Brain microvascular endothelial cell (primary cell): Measurements from ENCODE around the gene NRXN3.
A peak's percentile ranks its signal among the peaks of the same experiment; 100 is the strongest.

Experiments
- DNase-seq: peaks from one replicate; pipeline ENCODE4 v3.0.0-alpha.2; 2020
- H3K27ac ChIP-seq: fragments of 250-450 bp; sonication (Bioruptor Pico); 2 replicates; pipeline ENCODE4 v1.5.1; 2020; ENCODE audit warnings: mild to moderate bottlenecking, moderate library complexity
- H3K27me3 ChIP-seq: fragments of 250-450 bp; sonication (Bioruptor Pico); replicated peaks from 2 replicates; pipeline ENCODE4 v1.5.1; 2020; ENCODE audit warnings: mild to moderate bottlenecking
- H3K36me3 ChIP-seq: fragments of 250-450 bp; sonication (Bioruptor Pico); replicated peaks from 2 replicates; pipeline ENCODE4 v1.5.1; 2020; ENCODE audit warnings: mild to moderate bottlenecking
- H3K4me3 ChIP-seq: 2 replicates; pipeline ENCODE4 v1.5.1; 2011; ENCODE audit warnings: low read depth, mild to moderate bottlenecking, control low read depth, low read length, moderate library complexity
- in situ Hi-C: cut with HindIII; loops from 2 replicates; pipeline ENCODE4 v1.10.0; 2017; ENCODE audit warnings: low sequenced_read_pairs, low pct_ligation_motif_present
- TF ChIP-seq, protein P1 (sequence below): IDR thresholded peaks from 2 replicates; pipeline ENCODE4 v1.5.1; 2011; ENCODE audit warnings: low read depth, mild to moderate bottlenecking, moderate library complexity, low read length, control low read depth, inconsistent platforms; ENCODE audit errors: missing control alignments

The NRXN3 gene

DNA sequence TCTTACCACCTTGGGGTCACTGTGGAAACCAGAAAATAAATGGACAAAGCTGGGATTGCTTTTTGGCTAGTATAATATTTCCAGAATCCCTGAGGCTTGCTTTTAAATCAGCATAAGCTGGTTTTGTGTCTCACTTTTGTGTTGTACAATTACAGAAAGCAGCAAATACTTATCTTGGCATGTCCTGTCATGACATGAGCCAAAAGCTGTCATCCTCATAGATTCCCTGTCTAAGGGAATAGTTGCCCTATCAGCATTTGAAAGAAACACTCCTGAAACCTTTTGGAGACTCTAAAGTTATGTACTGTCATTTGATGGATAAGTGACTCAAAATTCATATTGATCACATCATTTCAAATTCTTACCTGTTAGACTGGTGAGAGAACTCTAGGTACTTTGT is 987.2 kb downstream of the NRXN3 start:
- Histone ChIP-seq H3K27ac (no peak overlapping the region), H3K27me3 (no peaks in the 10 kb centered on the region), H3K4me3 (no peak overlapping the region), H3K36me3 (no peaks in the 10 kb centered on the region)
- DNase-seq, result no peak
- TF ChIP-seq, protein P1, sequence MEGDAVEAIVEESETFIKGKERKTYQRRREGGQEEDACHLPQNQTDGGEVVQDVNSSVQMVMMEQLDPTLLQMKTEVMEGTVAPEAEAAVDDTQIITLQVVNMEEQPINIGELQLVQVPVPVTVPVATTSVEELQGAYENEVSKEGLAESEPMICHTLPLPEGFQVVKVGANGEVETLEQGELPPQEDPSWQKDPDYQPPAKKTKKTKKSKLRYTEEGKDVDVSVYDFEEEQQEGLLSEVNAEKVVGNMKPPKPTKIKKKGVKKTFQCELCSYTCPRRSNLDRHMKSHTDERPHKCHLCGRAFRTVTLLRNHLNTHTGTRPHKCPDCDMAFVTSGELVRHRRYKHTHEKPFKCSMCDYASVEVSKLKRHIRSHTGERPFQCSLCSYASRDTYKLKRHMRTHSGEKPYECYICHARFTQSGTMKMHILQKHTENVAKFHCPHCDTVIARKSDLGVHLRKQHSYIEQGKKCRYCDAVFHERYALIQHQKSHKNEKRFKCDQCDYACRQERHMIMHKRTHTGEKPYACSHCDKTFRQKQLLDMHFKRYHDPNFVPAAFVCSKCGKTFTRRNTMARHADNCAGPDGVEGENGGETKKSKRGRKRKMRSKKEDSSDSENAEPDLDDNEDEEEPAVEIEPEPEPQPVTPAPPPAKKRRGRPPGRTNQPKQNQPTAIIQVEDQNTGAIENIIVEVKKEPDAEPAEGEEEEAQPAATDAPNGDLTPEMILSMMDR, result no peak
- in situ Hi-C loops, result no loop called here

DNA sequence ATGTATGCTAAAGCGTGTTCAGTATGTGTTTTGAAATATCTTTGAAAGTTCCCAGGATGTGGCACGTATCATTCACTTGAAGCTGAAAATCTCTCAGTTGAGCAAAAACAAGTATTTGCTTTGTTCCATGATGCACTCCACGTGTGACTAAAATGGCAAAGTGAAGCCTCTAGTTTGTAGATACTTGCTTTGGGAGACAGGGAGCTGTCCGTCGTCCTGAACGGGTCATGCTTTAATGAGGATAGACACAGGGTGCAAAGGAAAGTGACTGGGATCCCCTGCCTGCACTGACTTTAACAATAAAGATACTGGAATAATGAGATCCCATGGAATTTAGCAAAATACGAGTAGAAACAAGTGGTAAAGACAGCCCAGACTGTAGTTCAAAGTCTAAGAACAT is 991.4 kb downstream of the NRXN3 start:
- H3K27me3 ChIP-seq, result no peaks in the 10 kb centered on the region
- in situ Hi-C loops, result no loop called here
- DNase-seq, result peak; percentile 65
- no peak overlapping the region for H3K4me3 ChIP-seq
- no peak overlapping the region for H3K27ac ChIP-seq
- no peaks in the 10 kb centered on the region for H3K36me3 ChIP-seq
- TF ChIP-seq, protein P1, result no peak

DNA sequence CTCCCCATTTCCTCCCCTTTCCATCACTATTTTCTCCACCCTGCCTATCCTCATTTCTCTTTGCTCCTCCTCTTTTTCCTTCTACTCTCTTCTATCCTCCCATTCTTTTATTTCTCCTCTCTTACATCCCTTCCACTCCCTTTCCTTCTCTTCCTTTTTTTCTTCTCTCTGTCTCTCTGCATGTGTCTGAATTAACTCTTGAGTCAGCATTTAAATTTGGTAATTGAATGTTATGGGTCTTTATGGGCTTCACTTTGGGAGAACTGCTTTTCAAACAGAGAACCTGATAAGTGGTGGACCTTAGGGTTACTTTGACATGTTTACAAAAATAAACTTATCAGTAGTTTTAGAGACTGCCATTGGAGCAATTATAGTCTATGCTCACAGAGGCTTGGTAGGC is 992.7 kb downstream of the NRXN3 start:
- Histone ChIP-seq H3K36me3 (no peaks in the 10 kb centered on the region), H3K4me3 (no peak overlapping the region), H3K27me3 (no peaks in the 10 kb centered on the region), H3K27ac (no peak overlapping the region)
- TF ChIP-seq, protein P1, result no peak
- in situ Hi-C loops, result no loop called here
- no peak for DNase-seq

DNA sequence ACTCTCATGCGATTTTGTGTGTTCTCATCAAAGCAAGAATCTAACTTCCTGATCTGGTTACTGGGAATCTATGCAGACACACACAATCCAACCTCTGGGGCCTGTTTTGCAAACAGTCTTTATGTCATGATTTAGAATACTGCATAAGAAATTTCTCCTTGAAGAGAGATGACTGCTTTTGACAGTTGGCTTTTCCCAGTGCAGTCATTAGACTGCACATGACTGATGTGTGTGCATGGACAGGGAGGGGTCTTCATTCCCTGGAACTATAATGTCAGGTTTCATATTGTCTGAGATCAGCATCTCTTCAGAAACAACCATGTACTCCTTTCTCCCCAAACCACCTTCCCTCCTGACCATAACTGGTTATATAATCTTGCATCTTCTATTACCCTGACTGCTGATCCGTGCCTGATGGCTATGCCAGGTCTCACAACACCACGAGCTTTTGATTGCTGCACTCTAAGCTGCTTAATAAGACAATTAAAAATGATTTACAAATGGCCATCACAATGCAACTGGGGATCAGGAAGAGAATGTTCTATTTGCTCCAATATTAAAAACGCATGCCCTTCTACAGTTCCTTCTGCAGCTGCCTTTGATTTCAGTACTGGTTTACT is 995.4 kb downstream of the NRXN3 start:
- H3K36me3 ChIP-seq, result no peaks in the 10 kb centered on the region
- DNase-seq, result no peak
- TF ChIP-seq, protein P1, result no peak
- in situ Hi-C loops, result no loop called here
- no peaks in the 10 kb centered on the region for H3K27me3 ChIP-seq
- no peak overlapping the region for H3K4me3 ChIP-seq
- no peak overlapping the region for H3K27ac ChIP-seq

DNA sequence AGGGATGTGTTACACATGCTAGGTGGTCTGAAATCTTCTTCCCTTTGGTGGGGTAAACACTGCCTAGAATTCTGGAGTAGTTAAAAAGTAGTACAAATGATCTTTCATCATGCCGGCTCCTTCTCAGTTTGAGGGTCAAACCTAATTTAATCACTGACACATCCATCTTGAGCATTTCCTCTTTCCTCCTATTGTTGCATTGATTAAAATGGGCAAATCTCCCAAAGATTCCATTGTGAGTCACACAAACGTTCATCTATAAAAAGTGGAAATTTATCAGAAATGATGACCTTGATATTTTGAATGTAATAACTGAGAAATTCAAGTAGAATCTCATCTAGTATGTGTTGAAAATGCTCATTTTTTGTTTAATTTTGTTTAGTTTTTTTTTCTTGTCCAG is 996.0 kb downstream of the NRXN3 start:
- in situ Hi-C loops, result no loop called here
- Histone ChIP-seq H3K27ac (no peak overlapping the region), H3K27me3 (no peaks in the 10 kb centered on the region), H3K36me3 (no peaks in the 10 kb centered on the region), H3K4me3 (no peak overlapping the region)
- TF ChIP-seq, protein P1, result no peak
- DNase-seq, result no peak

DNA sequence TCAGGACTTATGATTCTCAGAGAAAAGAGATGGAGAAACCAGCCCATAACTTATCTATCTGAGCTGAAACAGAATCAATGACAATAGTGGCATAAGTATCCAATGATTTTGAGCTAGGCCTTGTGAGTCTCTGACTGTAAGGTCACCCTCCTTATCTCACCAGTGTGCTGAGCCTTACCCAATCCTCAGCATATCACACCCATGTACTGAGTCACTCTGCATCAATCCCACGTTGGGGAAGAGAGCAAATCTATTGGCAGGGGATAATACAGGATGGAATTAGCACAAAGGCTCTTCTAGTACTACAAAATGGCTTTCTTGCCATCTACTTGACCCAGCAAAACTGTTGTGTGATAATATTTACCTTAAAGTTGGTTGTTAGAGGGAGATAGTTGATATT is 997.8 kb downstream of the NRXN3 start:
- H3K4me3 ChIP-seq, result no peak overlapping the region
- in situ Hi-C loops, result no loop called here
- no peaks in the 10 kb centered on the region for H3K27me3 ChIP-seq
- no peak overlapping the region for H3K27ac ChIP-seq
- peak; percentile 44 for DNase-seq
- no peaks in the 10 kb centered on the region for H3K36me3 ChIP-seq
- TF ChIP-seq, protein P1, result no peak
